ENCODE measurements around the gene RXRA.

GRCh38 chr9:134385915-134386314 lies 59.7 kb downstream of the RXRA start:
- TF ChIP-seq PKNOX1 (IDR thresholded peaks at IDR 0.05) (no peak), NFRKB (IDR thresholded peaks at IDR 0.05) (no peak), TARDBP (IDR thresholded peaks at IDR 0.05) (no peak), SUZ12 (IDR thresholded peaks at IDR 0.05) (no peak)
